Measurements from ENCODE around the gene ANXA7.
"Not testable (repeated sequence)": the region's sequence is repeated elsewhere in the genome, so short reads cannot be mapped to it uniquely, and the experiment has no call there.

The ANXA7 gene

DNA sequence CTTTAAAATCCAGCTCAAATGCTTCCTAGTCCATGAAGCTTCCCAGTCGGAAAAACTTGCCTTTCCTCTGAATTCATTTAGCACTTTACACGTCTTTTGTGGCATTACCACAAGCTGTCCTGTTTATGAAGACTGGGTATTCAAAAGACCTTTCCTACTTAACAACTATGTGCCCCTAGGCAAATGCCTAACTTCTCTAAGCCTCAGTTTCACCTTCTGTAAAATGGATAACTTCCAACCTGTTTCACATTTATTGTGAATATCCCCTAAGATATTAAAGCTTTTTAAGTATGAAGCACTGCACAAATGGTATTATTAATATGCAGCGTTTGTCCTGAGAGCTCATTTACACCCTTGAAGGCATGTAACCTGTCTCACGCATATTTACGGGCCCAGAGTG, 56.0 kb downstream of the ANXA7 start:
- peak overlapping the region in 19 of 21 experiments; percentile 25 to 90 (median 77) for H3K27ac ChIP-seq
- peak overlapping the region; percentile 42 to 66 (median 58) for H3K4me3 ChIP-seq

DNA sequence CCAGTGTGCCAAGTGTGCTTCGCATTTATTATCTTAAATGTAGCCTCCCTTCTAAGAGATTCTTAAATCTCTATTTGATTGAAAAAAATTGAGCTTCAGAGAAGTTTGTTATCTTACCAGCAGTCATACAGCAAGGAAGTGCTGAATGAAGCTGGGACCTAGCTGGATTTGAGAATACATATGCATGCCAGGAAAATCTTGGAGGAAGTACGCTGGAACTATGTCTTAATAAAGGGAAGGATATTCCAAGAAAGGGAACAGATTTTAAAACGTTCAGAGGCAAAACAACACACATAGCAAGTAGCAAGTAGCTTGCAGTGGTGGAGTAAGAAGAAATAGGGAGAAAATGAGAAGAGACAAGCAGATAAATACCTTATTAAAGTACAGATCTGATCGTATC, 56.7 kb downstream of the ANXA7 start:
- no peak overlapping the region for H3K4me3 ChIP-seq
- H3K27ac ChIP-seq = no peak overlapping the region

DNA sequence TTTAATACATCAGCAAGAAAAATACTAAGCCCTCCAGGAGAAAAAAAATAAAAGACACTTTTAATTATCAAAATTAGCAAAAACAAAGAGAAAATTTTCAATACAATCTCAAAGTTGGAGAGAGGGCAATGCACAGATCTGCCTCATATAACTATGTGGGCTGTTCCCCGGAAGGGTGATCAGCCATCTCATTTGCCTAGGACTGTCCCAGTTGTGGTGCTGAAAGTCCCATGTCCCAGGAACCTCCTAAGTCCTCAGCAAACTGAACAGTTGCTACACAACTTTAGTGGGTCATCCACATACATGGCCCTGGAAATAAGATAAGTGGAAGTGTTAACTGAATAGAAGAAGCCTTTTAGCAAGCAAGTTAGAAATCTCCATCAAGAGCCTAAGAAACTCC, 69.6 kb downstream of the ANXA7 start:
- no peak overlapping the region for H3K27ac ChIP-seq
- no peak overlapping the region for H3K4me3 ChIP-seq

DNA sequence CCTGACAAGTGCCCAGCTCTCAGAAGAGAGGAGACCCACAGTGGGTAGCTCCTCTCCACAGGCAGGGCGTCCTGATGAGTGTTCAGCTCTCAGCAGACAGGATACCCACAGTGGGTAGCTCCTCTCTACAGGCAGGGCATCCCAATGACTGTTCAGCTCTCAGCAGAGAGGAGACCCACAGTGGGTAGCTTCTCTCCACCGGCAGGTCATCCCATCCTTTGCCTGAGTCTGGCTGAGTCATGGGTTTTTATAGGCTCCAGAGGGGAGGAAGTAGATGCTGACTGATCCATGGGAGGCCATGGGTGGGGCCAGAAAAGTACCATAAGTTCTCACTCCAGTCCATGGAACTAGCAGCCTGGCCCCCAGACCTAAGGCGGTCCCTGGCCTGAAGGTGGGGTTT, 73.7 kb downstream of the ANXA7 start:
- no peak overlapping the region for H3K4me3 ChIP-seq
- H3K27ac ChIP-seq = no peak overlapping the region

DNA sequence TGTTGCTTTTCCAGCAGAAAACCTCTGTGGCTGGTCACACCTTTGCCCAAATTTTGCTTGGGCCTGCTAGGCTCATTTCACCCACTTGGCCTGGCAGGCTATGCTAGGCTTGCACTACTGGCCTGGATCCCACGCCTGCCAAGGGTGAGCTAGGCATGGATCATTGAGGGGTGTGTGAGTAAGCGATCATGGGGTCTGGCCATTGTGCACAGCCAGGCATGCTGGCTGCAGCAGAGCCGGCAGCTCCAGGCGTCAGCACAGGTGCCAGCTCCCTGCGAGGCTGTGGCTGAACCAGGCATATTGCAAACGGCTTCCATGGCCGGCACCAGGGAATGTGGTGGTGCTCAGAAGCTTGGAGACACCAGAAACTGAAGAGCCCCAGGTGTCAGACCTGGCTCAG, 74.4 kb downstream of the ANXA7 start:
- H3K4me3 ChIP-seq = no peak overlapping the region
- H3K27ac ChIP-seq = no peak overlapping the region

DNA sequence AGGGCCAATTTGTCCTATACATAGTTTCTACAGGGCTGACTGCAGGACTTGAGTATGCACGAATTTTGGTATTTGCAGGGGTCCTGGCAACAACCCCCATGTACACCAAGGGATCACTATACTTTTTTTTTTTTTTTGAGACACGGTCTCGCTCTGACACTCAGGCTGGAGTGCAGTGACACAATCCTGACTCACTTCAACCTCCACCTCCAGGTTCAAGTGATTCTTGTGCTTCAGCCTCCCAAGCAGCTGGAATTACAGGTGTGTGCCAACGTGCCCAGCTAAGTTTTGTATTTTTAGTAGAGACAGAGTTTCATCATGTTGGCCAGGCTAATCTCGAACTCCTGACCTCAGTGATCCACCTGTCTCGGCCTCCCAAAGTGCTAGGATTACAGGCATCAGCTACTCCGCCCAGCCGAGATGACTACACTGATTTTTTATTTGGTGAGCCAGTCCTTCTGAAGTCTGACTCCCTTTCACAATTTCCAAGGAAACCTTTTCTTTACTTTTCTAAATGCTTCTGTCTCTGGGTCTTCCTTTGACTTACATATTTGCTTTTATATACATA, 75.0 kb downstream of the ANXA7 start:
- no peak overlapping the region for H3K4me3 ChIP-seq
- no peak overlapping the region for H3K27ac ChIP-seq

DNA sequence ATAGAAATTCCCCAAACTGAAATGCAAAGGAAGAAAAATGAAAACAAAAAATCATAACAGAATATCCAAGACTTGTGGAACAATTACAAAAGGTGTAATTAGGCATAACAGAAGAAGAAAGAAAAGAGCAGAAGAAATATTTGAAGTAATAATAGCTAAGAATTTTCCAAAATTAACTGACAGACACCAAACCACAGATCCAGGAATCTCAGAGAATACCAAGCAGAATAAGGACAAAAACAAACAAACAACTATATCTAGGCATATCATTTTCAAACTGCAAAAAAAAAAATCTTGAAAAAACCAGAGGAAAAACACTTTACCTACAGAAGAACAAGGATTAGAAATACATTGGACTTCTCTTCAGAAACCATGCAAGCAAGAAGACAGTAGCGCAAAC, 80.7 kb downstream of the ANXA7 start:
- H3K4me3 ChIP-seq = no peak overlapping the region
- H3K27ac ChIP-seq = no peak overlapping the region

DNA sequence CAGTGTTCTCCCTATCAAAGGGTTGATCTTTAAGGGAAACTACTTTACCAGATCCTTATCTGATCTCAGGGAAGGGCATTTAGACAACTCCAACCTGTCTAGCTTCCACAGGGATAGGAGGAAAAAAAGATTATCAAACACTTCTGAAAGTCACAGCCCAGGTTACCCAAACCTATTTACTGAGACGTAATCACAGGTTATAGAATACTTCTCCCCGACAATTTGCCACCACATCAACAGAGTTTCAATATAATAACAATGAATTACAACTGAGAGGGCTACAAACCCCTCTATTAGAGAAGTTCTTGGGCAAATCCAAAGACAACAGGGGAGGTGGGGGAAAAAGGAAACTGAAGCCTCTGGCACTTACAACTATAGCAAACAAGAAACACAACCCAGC, 81.5 kb downstream of the ANXA7 start:
- Histone ChIP-seq H3K27ac (no peak overlapping the region), H3K4me3 (no peak overlapping the region)

DNA sequence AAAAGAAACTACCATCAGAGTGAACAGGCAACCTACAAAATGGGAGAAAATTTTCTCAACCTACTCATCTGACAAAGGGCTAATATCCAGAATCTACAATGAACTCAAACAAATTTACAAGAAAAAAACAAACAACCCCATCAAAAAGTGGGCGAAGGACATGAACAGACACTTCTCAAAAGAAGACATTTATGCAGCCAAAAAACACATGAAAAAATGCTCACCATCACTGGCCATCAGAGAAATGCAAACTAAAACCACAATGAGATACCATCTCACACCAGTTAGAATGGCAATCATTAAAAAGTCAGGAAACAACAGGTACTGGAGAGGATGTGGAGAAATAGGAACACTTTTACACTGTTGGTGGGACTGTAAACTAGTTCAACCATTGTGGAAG, 85.3 kb downstream of the ANXA7 start:
- H3K27ac ChIP-seq, H3K4me3 ChIP-seq: not testable (repeated sequence)

DNA sequence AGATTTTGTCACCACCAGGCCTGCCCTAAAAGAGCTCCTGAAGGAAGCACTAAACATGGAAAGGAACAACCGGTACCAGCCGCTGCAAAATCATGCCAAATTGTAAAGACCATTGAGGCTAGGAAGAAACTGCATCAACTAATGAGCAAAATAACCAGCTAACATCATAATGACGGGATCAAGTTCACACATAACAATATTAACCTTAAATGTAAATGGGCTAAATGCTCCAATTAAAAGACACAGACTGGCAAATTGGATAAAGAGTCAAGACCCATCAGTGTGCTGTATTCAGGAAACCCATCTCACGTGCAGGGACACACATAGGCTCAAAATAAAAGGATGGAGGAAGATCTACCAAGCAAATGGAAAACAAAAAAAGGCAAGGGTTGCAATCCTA, 88.6 kb downstream of the ANXA7 start:
- H3K27ac ChIP-seq = not testable (repeated sequence)

More for the DNA sequence above, 88.6 kb downstream of the ANXA7 start:
- not testable (repeated sequence) for H3K4me3 ChIP-seq
